MM.1S (cell line): ENCODE data around the gene PHKG1.
"Not testable (repeated sequence)": the region's sequence is repeated elsewhere in the genome, so short reads cannot be mapped to it uniquely, and the experiment has no call there.

Source experiments
- DNase-seq: peaks from one replicate; pipeline ENCODE4 v3.0.0-alpha.2; 2015
- H2AFZ ChIP-seq: fragments of 300-600 bp; sonication (generic); 2 replicates; pipeline ENCODE4 v1.6.0; 2016; ENCODE audit warnings: antibody characterized with exemption, low read length
- H3F3A ChIP-seq: fragments of 300-600 bp; sonication (generic); 2 replicates; pipeline ENCODE4 v1.6.1; 2016; ENCODE audit warnings: mild to moderate bottlenecking, antibody characterized with exemption, low read length, moderate library complexity, mixed read lengths; ENCODE audit not compliant: insufficient read depth
- H3K27ac ChIP-seq: fragments of 300-600 bp; sonication (generic); 2 replicates; pipeline ENCODE4 v1.5.1; 2016; ENCODE audit warnings: mild to moderate bottlenecking, low read length
- H3K27me3 ChIP-seq: fragments of 300-600 bp; sonication (generic); replicated peaks from 2 replicates; pipeline ENCODE4 v1.6.0; 2016; ENCODE audit warnings: low read length; ENCODE audit not compliant: insufficient read depth
- H3K36me3 ChIP-seq: fragments of 300-600 bp; sonication (generic); replicated peaks from 2 replicates; pipeline ENCODE4 v1.6.1; 2016; ENCODE audit warnings: mild to moderate bottlenecking, low read length, mixed read lengths; ENCODE audit not compliant: insufficient read depth
- H3K4me1 ChIP-seq: fragments of 300-600 bp; sonication (generic); 2 replicates; pipeline ENCODE4 v1.6.1; 2016; ENCODE audit warnings: low read length, mixed read lengths
- H3K4me2 ChIP-seq: fragments of 300-600 bp; sonication (generic); 2 replicates; pipeline ENCODE4 v1.6.0; 2016; ENCODE audit warnings: low read depth, low read length
- H3K4me3 ChIP-seq: fragments of 300-600 bp; sonication (generic); 2 replicates; pipeline ENCODE4 v1.5.1; 2016; ENCODE audit warnings: low read length, mixed read lengths
- H3K79me2 ChIP-seq: fragments of 300-600 bp; sonication (generic); 2 replicates; pipeline ENCODE4 v1.6.1; 2016; ENCODE audit warnings: mixed run types, low read length, mixed read lengths
- H3K9ac ChIP-seq: fragments of 300-600 bp; sonication (generic); 2 replicates; pipeline ENCODE4 v1.6.1; 2016; ENCODE audit warnings: low read length, mixed read lengths
- H3K9me2 ChIP-seq: fragments of 300-600 bp; sonication (generic); replicated peaks from 2 replicates; pipeline ENCODE4 v1.6.1; 2016; ENCODE audit warnings: mild to moderate bottlenecking, low read length, mixed read lengths; ENCODE audit not compliant: insufficient read depth
- H3K9me3 ChIP-seq: fragments of 300-600 bp; sonication (generic); replicated peaks from 2 replicates; pipeline ENCODE4 v1.6.1; 2016; ENCODE audit warnings: mild to moderate bottlenecking, low read length, mixed read lengths; ENCODE audit not compliant: insufficient read depth
- H4K20me1 ChIP-seq: fragments of 300-600 bp; sonication (generic); 2 replicates; pipeline ENCODE4 v1.6.1; 2016; ENCODE audit warnings: mild to moderate bottlenecking, low read length, moderate library complexity, mixed read lengths; ENCODE audit not compliant: insufficient read depth
- EZH2 ChIP-seq: fragments of 300-600 bp; sonication (generic); optimal IDR thresholded peaks from 2 replicates; pipeline ENCODE3; 2017; ENCODE audit warnings: low read depth, mild to moderate bottlenecking, antibody characterized with exemption, low read length, mixed read lengths
- EZH2phosphoT487 ChIP-seq: fragments of 300-600 bp; sonication (generic); IDR thresholded peaks from 2 replicates; pipeline ENCODE4 v1.6.1; 2018; ENCODE audit warnings: antibody characterized with exemption, low read length
- TF ChIP-seq, protein P1 (sequence below): fragments of 300-600 bp; sonication (generic); IDR thresholded peaks from 2 replicates; pipeline ENCODE4 v1.5.1; 2016; ENCODE audit warnings: antibody characterized with exemption, low read length, mixed read lengths

The PHKG1 gene

DNA sequence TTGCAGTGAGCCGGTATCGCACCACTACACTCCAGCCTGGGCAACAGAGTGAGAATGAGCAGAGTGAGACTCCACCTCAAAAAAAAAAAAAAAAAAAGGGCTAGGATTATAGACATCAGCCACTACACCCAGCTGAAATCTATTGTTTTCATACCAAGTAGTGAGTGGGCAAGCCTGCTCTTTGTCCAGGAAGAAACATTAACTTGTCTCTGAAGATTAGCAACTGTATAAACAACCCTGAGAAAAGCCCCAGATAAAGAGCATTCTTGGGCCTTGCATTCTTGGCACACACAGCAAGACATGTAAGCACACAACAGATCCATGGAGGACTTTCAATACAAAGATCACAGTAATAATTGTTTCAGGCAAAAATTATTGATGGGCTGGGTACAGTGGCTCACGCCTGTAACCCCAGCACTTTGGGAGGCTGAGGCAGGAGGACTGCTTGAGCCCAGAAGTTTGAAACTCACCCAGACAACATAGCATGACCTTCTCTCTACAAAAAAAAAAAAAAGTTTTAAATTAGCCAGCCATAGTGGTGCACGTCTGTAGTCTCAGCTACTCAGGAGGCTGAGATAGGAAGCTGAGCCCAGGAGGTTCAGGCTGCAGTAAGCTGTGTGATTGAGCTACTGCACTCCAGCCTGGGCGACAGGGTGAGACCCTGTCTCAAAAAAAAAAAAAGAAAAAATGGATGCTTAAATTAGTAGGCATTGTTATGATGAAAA lies 45.9 kb downstream of the PHKG1 start:
- no peaks in the 10 kb centered on the region for H3K36me3 ChIP-seq

DNA sequence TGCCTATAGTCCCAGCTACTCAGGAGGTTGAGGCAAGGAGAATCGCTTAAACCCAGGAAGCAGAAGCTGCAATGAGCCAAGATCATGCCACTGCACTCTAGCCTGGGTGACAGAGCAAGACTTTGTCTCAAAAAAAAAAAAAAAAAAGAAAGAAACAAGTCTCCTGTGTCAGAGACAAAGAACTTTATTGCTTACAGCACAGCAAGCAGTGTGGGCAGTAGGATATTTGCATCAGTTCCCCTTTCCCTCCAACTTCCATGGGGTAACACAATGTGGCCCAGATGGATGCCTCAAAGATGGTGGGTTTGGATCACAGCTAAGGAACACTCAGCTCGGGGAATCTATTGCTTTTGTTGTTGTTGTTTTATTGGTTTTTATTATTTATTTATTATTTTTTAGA lies 47.0 kb downstream of the PHKG1 start:
- not testable (repeated sequence) for H3K79me2 ChIP-seq, H2AFZ ChIP-seq, H3K9ac ChIP-seq, H3K4me3 ChIP-seq, DNase-seq, H4K20me1 ChIP-seq, H3K4me1 ChIP-seq, H3K9me2 ChIP-seq, H3F3A ChIP-seq, H3K36me3 ChIP-seq, H3K27ac ChIP-seq, H3K9me3 ChIP-seq, H3K4me2 ChIP-seq, H3K27me3 ChIP-seq

More for the DNA sequence above, 45.9 kb downstream of the PHKG1 start:
- no peaks in the 10 kb centered on the region for H4K20me1 ChIP-seq
- H3K27ac ChIP-seq = no peak overlapping the region
- H3K4me3 ChIP-seq = no peak overlapping the region
- no peak overlapping the region for H3K9ac ChIP-seq
- H3K9me2 ChIP-seq = no peaks in the 10 kb centered on the region
- TF ChIP-seq EZH2 = no peak
- TF ChIP-seq EZH2phosphoT487 = no peak
- TF ChIP-seq, protein P1, sequence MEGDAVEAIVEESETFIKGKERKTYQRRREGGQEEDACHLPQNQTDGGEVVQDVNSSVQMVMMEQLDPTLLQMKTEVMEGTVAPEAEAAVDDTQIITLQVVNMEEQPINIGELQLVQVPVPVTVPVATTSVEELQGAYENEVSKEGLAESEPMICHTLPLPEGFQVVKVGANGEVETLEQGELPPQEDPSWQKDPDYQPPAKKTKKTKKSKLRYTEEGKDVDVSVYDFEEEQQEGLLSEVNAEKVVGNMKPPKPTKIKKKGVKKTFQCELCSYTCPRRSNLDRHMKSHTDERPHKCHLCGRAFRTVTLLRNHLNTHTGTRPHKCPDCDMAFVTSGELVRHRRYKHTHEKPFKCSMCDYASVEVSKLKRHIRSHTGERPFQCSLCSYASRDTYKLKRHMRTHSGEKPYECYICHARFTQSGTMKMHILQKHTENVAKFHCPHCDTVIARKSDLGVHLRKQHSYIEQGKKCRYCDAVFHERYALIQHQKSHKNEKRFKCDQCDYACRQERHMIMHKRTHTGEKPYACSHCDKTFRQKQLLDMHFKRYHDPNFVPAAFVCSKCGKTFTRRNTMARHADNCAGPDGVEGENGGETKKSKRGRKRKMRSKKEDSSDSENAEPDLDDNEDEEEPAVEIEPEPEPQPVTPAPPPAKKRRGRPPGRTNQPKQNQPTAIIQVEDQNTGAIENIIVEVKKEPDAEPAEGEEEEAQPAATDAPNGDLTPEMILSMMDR = no peak
- peaks cover 17% of the 10 kb centered on the region for H3K79me2 ChIP-seq
- no peak overlapping the region for H3K4me2 ChIP-seq
- no peak for DNase-seq
- no peaks in the 10 kb centered on the region for H3K27me3 ChIP-seq
- no peak overlapping the region for H2AFZ ChIP-seq
- H3F3A ChIP-seq = 0 out of 2 replicates have a peak, but pooled peaks cover 3% of the 10 kb centered on the region
- H3K4me1 ChIP-seq = no peaks in the 10 kb centered on the region
- H3K9me3 ChIP-seq = no peaks in the 10 kb centered on the region

DNA sequence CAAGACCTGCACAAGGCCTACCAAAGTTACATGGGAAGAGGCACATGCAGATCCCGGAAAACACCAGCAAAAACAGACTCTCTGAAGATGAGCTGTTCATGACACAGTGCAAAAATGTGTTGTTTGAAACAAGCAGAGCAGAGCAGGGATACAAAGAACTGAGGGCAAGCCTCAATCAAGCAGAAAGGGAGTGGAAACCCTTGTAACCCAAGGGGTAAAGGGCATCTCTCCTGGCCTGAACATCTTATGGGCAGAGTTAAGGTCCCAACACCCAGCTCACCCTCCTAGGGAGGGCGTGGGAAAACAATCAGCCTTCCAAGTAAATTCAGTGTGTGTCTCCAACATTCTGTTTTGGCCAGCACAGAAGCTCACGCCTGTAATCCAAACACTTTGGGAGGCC lies 52.0 kb downstream of the PHKG1 start:
- H2AFZ ChIP-seq = no peak overlapping the region
- H3K36me3 ChIP-seq = no peaks in the 10 kb centered on the region
- no peaks in the 10 kb centered on the region for H3F3A ChIP-seq
- DNase-seq = no peak
- H3K79me2 ChIP-seq = no peaks in the 10 kb centered on the region
- H3K27ac ChIP-seq = no peak overlapping the region
- H3K9me2 ChIP-seq = no peaks in the 10 kb centered on the region
- H3K4me1 ChIP-seq = no peaks in the 10 kb centered on the region
- TF ChIP-seq EZH2 (no peak), EZH2phosphoT487 (no peak)
- TF ChIP-seq, protein P1 = no peak
- no peaks in the 10 kb centered on the region for H3K27me3 ChIP-seq
- no peaks in the 10 kb centered on the region for H3K9me3 ChIP-seq
- H4K20me1 ChIP-seq = no peaks in the 10 kb centered on the region
- no peak overlapping the region for H3K4me3 ChIP-seq
- no peak overlapping the region for H3K9ac ChIP-seq
- H3K4me2 ChIP-seq = no peak overlapping the region

DNA sequence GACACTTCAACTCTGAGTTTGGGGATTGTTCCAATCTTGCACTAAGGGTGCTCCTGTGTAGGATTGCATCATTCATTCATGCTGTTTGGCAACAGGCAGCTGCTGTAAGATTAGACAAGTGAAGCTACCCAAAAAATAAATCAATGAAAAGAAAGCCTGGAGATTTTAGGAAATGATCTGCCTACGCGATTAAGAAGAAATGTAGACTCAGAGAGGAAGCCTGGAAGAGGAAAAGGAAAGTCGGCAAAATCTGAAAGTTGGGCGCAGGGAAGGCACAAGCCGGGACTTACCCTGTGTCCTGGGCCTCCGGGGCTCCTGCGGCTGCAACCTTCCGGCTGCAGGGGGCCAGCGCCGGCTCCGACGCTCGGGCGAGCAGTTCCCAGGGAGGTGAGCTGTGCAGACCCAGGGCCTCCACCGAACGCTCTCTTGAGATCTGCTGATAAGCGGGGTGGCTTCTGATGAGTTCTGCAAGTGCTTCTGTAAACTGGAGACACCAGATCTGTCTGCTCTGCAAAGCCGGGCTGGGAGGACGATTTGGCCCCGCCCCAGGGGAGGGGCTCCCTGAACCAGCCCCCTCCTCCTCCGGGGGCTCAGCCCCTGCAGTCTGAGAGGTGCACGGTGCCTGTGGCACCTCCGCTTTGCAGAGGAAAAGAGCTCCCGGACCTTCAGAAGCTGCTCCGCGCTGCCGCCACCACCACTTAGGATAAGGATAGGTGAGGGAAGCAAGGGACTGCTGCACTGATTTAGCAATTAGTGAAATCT lies 58.9 kb downstream of the PHKG1 start:
- Histone ChIP-seq H3K79me2 (peaks cover 9% of the 10 kb centered on the region), H3K4me1 (no peaks in the 10 kb centered on the region), H3K9ac (peak overlapping the region; percentile 69; the same call in 1 of the 2 replicates), H3K4me2 (peak overlapping the region; percentile 95), H2AFZ (peak overlapping the region; percentile 100), H3K27ac (peak overlapping the region; percentile 63; the same call in 1 of the 2 replicates), H3K36me3 (no peaks in the 10 kb centered on the region), H3K27me3 (no peaks in the 10 kb centered on the region), H3K9me3 (no peaks in the 10 kb centered on the region), H3F3A (peaks cover 10% of the 10 kb centered on the region), H3K9me2 (no peaks in the 10 kb centered on the region), H4K20me1 (no peaks in the 10 kb centered on the region), H3K4me3 (peak overlapping the region; percentile 92)
- peak; percentile 81 for DNase-seq
- TF ChIP-seq EZH2 = no peak
- no peak for TF ChIP-seq EZH2phosphoT487
- TF ChIP-seq, protein P1 = peak; percentile 39

DNA sequence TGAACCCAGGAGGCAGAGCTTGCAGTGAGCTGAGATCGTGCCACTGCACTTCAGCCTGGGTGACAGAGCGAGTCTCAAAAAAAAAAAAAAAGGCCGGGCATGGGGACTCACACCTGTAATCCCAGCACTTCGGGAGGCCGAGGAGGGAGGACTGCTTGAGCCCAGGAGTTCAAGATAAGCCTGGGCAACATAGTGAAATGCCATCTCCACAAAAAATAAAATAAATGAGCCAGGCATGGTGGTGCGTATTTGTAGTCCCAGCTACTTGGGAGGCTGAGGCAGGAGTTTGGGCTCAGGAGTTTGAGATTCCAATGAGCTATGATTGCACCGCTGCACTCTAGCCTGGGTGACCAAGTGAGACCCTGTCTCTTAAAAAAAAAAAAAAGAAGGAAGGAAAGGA lies 60.2 kb downstream of the PHKG1 start:
- not testable (repeated sequence) for H3K4me1 ChIP-seq, H3K4me3 ChIP-seq, H3K9ac ChIP-seq

More for the DNA sequence above, 60.2 kb downstream of the PHKG1 start:
- not testable (repeated sequence) for H2AFZ ChIP-seq, H3K79me2 ChIP-seq, H3K4me2 ChIP-seq, H4K20me1 ChIP-seq, H3K27me3 ChIP-seq, H3K36me3 ChIP-seq, H3K9me2 ChIP-seq, H3K9me3 ChIP-seq, DNase-seq, H3K27ac ChIP-seq, H3F3A ChIP-seq
